ENCODE data around the gene CXCL10.
A peak's percentile ranks its signal among the peaks of the same experiment; 100 is the strongest.

Gene CXCL10

DNA sequence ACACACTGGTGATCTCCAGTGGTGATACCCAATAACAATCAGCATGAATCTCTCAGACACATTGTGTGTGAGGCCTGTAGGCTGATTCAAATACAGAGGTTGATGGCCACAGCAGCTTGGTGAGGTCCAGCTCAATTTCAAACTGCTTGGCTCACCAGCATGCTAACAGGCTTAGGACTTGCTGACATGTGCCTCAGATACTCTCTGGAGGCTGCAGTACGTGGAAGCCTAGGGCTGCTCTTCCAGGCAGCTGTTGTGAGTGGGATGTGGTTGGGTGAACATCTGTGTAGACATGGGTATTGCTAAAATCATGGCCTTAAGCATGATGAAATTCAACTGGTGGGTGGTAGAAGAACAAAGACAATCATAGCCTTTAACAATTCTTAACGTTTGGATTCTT, 20.3 kb downstream of the CXCL10 start (continued):
- TF ChIP-seq YY2 (tag by site-specific recombination; IDR thresholded peaks at IDR 0.05) (no peak), ZNF335 (tag by site-specific recombination; conservative IDR thresholded peaks at IDR 0.05) (no peak), ZBTB1 (tag by site-specific recombination; IDR thresholded peaks at IDR 0.05) (no peak), WT1 (tag by site-specific recombination; IDR thresholded peaks at IDR 0.05) (no peak), ZSCAN23 (tag by site-specific recombination; IDR thresholded peaks at IDR 0.05) (no peak), ZNF776 (tag by site-specific recombination; IDR thresholded peaks at IDR 0.05; ENCODE audit: borderline replicate concordance) (no peak), ZNF239 (tag by site-specific recombination; IDR thresholded peaks at IDR 0.05) (no peak), ZIC2 (tag by site-specific recombination; IDR thresholded peaks at IDR 0.05) (no peak), ZNF585B (tag by site-specific recombination; IDR thresholded peaks at IDR 0.05) (no peak)
- TF ChIP-seq, protein P1, sequence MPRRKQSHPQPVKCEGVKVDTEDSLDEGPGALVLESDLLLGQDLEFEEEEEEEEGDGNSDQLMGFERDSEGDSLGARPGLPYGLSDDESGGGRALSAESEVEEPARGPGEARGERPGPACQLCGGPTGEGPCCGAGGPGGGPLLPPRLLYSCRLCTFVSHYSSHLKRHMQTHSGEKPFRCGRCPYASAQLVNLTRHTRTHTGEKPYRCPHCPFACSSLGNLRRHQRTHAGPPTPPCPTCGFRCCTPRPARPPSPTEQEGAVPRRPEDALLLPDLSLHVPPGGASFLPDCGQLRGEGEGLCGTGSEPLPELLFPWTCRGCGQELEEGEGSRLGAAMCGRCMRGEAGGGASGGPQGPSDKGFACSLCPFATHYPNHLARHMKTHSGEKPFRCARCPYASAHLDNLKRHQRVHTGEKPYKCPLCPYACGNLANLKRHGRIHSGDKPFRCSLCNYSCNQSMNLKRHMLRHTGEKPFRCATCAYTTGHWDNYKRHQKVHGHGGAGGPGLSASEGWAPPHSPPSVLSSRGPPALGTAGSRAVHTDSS (tag by site-specific recombination; IDR thresholded peaks at IDR 0.05) = no peak

DNA sequence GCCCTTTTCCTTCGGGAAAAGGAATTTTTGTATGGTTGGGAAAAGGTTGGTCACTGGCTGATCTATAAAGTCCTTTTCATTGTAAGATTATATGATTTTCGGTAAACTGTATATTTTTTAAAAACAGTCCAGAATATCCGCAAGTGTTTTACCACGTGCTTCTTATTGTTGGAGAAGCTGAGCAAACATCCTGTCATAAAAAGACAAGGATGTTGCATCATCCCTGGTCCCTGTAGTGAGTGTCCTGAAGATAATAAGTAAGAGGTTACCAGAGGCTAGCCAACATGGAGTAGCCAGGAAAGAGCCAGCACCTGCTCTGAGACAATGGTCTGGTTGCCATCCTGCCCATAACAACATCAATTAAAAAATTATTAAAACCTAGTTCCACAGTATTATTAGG, 21.1 kb downstream of the CXCL10 start:
- Histone ChIP-seq H3K36me3 (ENCODE audit: control insufficient read depth in 2 of 2, insufficient read depth in 1 of 2, low read length in 2 of 2) (no peaks in the 10 kb centered on the region), H3K27ac (ENCODE audit: extremely low read depth, low read depth, low read length) (no peak overlapping the region), H3K9me3 (ENCODE audit: control insufficient read depth, insufficient read depth, low read depth, low read length) (no peaks in the 10 kb centered on the region), H3K4me3 (ENCODE audit: low read depth, low read length) (no peak overlapping the region), H3K4me1 (ENCODE audit: control insufficient read depth, insufficient read depth, low read length) (no peaks in the 10 kb centered on the region)
- POLR2A ChIA-PET = no interaction called here
- TF ChIP-seq, protein P2, sequence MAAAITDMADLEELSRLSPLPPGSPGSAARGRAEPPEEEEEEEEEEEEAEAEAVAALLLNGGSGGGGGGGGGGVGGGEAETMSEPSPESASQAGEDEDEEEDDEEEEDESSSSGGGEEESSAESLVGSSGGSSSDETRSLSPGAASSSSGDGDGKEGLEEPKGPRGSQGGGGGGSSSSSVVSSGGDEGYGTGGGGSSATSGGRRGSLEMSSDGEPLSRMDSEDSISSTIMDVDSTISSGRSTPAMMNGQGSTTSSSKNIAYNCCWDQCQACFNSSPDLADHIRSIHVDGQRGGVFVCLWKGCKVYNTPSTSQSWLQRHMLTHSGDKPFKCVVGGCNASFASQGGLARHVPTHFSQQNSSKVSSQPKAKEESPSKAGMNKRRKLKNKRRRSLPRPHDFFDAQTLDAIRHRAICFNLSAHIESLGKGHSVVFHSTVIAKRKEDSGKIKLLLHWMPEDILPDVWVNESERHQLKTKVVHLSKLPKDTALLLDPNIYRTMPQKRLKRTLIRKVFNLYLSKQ (tag by site-specific recombination; IDR thresholded peaks at IDR 0.05; ENCODE audit: borderline replicate concordance) = no peak
- no peak for TF ChIP-seq KLF7 (tag by site-specific recombination; IDR thresholded peaks at IDR 0.05; ENCODE audit: borderline replicate concordance)
- peak; percentile 27 for TF ChIP-seq SETDB1 (IDR thresholded peaks at IDR 0.05; ENCODE audit: insufficient read length, low read length)
- no peak for TF ChIP-seq GFI1B (tag by site-specific recombination; IDR thresholded peaks at IDR 0.05)
- TF ChIP-seq YY2 (tag by site-specific recombination; IDR thresholded peaks at IDR 0.05) = no peak
- CTCF ChIA-PET = interaction anchor here (1.1 kb wide), 1 partner anchor 68 kb away, joined by 6 read pairs; no protein-coding TSS in a partner anchor

DNA sequence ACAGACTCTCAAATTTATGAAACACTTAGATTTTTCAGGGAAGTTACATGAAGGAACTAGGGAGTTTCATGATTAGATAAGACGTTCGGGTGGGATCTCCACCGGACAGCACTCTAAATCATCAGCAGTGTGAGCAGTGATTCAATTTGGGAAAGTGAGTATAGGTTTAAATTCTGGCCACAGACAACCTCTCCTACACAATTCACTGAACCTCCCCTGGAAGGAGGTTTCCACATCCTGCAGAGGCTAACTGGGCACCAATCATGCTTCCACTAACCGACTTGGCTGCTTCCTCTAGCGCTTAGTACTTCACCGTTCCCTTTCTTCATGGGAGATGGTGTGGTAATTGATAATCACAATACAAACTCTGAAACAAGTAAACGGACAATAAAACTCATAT, 21.6 kb downstream of the CXCL10 start:
- H3K27ac ChIP-seq (ENCODE audit: extremely low read depth, low read depth, low read length) = no peak overlapping the region
- ChIA-PET CTCF (no interaction called here), POLR2A (no interaction called here)
- no peaks in the 10 kb centered on the region for H3K4me1 ChIP-seq (ENCODE audit: control insufficient read depth, insufficient read depth, low read length)
- no peaks in the 10 kb centered on the region for H3K9me3 ChIP-seq (ENCODE audit: control insufficient read depth, insufficient read depth, low read depth, low read length)
- no peaks in the 10 kb centered on the region for H3K36me3 ChIP-seq (ENCODE audit: control insufficient read depth in 2 of 2, insufficient read depth in 1 of 2, low read length in 2 of 2)
- no peak overlapping the region for H3K4me3 ChIP-seq (ENCODE audit: low read depth, low read length)
- TF ChIP-seq, protein P2 (tag by site-specific recombination; IDR thresholded peaks at IDR 0.05; ENCODE audit: borderline replicate concordance) = no peak
- TF ChIP-seq ZNF114 (tag by site-specific recombination; IDR thresholded peaks at IDR 0.05) (no peak), ZNF274 (IDR thresholded peaks at IDR 0.05; ENCODE audit: low read length) (no peak), ZNF274 (tag by site-specific recombination; IDR thresholded peaks at IDR 0.05; ENCODE audit: borderline replicate concordance) (no peak), ZNF510 (tag by site-specific recombination; IDR thresholded peaks at IDR 0.05; ENCODE audit: insufficient replicate concordance) (no peak), SETDB1 (IDR thresholded peaks at IDR 0.05; ENCODE audit: insufficient read length, low read length) (no peak), ZNF658 (tag by site-specific recombination; IDR thresholded peaks at IDR 0.05) (no peak), WT1 (tag by site-specific recombination; IDR thresholded peaks at IDR 0.05) (no peak), ZNF571 (tag by site-specific recombination; IDR thresholded peaks at IDR 0.05) (no peak), ZNF37A (tag by site-specific recombination; IDR thresholded peaks at IDR 0.05) (no peak), ZNF585B (tag by site-specific recombination; IDR thresholded peaks at IDR 0.05) (no peak)
- TF ChIP-seq, protein P3, sequence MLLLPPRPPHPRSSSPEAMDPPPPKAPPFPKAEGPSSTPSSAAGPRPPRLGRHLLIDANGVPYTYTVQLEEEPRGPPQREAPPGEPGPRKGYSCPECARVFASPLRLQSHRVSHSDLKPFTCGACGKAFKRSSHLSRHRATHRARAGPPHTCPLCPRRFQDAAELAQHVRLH (tag by site-specific recombination; IDR thresholded peaks at IDR 0.05) = no peak
- TF ChIP-seq, protein P4, sequence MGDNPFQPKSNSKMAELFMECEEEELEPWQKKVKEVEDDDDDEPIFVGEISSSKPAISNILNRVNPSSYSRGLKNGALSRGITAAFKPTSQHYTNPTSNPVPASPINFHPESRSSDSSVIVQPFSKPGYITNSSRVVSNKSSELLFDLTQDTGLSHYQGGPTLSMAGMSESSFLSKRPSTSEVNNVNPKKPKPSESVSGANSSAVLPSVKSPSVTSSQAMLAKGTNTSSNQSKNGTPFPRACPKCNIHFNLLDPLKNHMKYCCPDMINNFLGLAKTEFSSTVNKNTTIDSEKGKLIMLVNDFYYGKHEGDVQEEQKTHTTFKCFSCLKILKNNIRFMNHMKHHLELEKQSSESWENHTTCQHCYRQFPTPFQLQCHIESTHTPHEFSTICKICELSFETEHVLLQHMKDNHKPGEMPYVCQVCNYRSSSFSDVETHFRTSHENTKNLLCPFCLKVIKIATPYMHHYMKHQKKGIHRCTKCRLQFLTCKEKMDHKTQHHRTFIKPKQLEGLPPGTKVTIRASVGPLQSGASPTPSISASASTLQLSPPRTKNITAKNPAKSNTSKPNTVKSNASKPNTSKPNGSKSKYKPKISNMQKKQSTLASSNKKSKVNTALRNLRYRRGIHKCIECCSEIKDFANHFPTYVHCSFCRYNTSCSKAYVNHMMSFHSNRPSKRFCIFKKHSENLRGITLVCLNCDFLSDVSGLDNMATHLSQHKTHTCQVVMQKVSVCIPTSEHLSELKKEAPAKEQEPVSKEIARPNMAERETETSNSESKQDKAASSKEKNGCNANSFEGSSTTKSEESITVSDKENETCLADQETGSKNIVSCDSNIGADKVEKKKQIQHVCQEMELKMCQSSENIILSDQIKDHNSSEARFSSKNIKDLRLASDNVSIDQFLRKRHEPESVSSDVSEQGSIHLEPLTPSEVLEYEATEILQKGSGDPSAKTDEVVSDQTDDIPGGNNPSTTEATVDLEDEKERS (tag by site-specific recombination; IDR thresholded peaks at IDR 0.05) = no peak
- TF ChIP-seq, protein P5, sequence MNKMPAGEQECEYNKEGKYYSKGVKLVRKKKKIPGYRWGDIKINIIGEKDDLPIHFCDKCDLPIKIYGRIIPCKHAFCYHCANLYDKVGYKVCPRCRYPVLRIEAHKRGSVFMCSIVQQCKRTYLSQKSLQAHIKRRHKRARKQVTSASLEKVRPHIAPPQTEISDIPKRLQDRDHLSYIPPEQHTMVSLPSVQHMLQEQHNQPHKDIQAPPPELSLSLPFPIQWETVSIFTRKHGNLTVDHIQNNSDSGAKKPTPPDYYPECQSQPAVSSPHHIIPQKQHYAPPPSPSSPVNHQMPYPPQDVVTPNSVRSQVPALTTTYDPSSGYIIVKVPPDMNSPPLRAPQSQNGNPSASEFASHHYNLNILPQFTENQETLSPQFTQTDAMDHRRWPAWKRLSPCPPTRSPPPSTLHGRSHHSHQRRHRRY (tag by site-specific recombination; IDR thresholded peaks at IDR 0.05) = no peak

Data from HEK293 (cell line).